HepG2 (cell line): Measurements from ENCODE around the gene TBC1D16. TPM values are rescaled to one million over a fixed set of nuclear protein-coding genes. Genes with fewer than 3 reads are reported as not detected.
A peak's percentile ranks its signal among the peaks of the same experiment; 100 is the strongest.

Source experiments
- ATAC-seq: fragments of 200-7000 bp; cut with Tn5 transposase; 3 replicates; pipeline ENCODE4 v1.9.1; 2020; ENCODE audit warnings: mild to moderate bottlenecking, moderate library complexity
- BruUV-seq: library from RNA; stranded (reverse); fragments of 400-500 nt; replicated peaks from 2 replicates; lab custom pipeline; 2021; lab: Mats Ljungman, UMichigan
- CTCF ChIA-PET: fragments of 300-600 bp; formaldehyde crosslinking; extraction: SDS; loops from one replicate; lab custom pipeline; 2021; ENCODE audit warnings: low total read pairs, inconsistent platforms, low intra/inter-chr PET ratio; lab: Yijun Ruan, JAX
- POLR2A ChIA-PET: fragments of 350-600 bp; sonication (Branson Sonifier 250); formaldehyde crosslinking; loops from one replicate; lab custom pipeline; 2020; ENCODE audit warnings: antibody characterized with exemption, inconsistent platforms; lab: Yijun Ruan, JAX
- DNase-seq: peaks from one replicate; pipeline ENCODE4 v3.0.0-alpha.2; 2015; ENCODE audit warnings: low spot score
- FAIRE-seq: peaks from 3 replicates; lab custom pipeline; 2011; peaks lifted over from hg19 to GRCh38; lab: Jason Lieb, UNC
- H2AFZ ChIP-seq: one replicate; pipeline ENCODE4 v1.6.1; 2011; ENCODE audit warnings: low read length, inconsistent platforms
- H3K27ac ChIP-seq: fragments of 300-600 bp; 3 replicates; pipeline ENCODE4 v1.8.0; 2011; ENCODE audit warnings: mixed run types, mild to moderate bottlenecking, mixed read lengths, low read length, inconsistent platforms; ENCODE audit not compliant: insufficient read depth; ENCODE audit errors: extremely low read length
- H3K27me3 ChIP-seq, 2 experiments: fragments of 200-600 bp in 1 of 2; 2 replicates in 1 of 2; 3 replicates in 1 of 2; pipeline versions ENCODE4 v1.6.0 to v1.8.0; 2011; ENCODE audit warnings: low read length in 2 of 2, mild to moderate bottlenecking in 2 of 2, moderate library complexity in 2 of 2, inconsistent platforms in 1 of 2; ENCODE audit not compliant: insufficient read depth in 2 of 2, control insufficient read depth in 1 of 2
- H3K36me3 ChIP-seq, 2 experiments: fragments of 200-600 bp in 1 of 2; replicated peaks in 1 of 2; 2 replicates in 1 of 2; 3 replicates in 1 of 2; pipeline versions ENCODE4 v1.5.1 to v1.8.0; 2011; ENCODE audit warnings: low read length in 2 of 2, inconsistent platforms in 1 of 2; ENCODE audit not compliant: insufficient read depth in 2 of 2, control insufficient read depth in 1 of 2
- H3K4me1 ChIP-seq: 2 replicates; pipeline ENCODE4 v1.5.1; 2012; ENCODE audit warnings: low read length, inconsistent platforms; ENCODE audit not compliant: insufficient read depth
- H3K4me2 ChIP-seq: 2 replicates; pipeline ENCODE4 v1.6.0; 2011; ENCODE audit warnings: low read depth, low read length, inconsistent platforms
- H3K4me3 ChIP-seq, 3 experiments: fragments of 200-600 bp in 1 of 3; sonication (generic), shearing (Covaris generic) in 1 of 3; replicated peaks in 1 of 3; 2 replicates each; pipeline ENCODE4 v1.5.1; 2011 to 2016; ENCODE audit warnings: low read length in 3 of 3, inconsistent platforms in 2 of 3, low read depth in 2 of 3, mild to moderate bottlenecking in 2 of 3, control low read depth in 1 of 3, mixed read lengths in 1 of 3; ENCODE audit not compliant: insufficient read depth in 1 of 3
- H3K79me2 ChIP-seq: one replicate; pipeline ENCODE4 v1.6.1; 2011; ENCODE audit warnings: low read length, inconsistent platforms; ENCODE audit not compliant: insufficient read depth
- H3K9ac ChIP-seq: 2 replicates; pipeline ENCODE4 v1.6.0; 2011; ENCODE audit warnings: mild to moderate bottlenecking, low read depth, low read length, inconsistent platforms; ENCODE audit not compliant: insufficient read depth
- H3K9me3 ChIP-seq: 2 replicates; pipeline ENCODE4 v1.5.1; 2012; ENCODE audit warnings: mild to moderate bottlenecking, low read length
- H4K20me1 ChIP-seq: 2 replicates; pipeline ENCODE4 v1.6.0; 2011; ENCODE audit warnings: inconsistent platforms, mild to moderate bottlenecking, low read length, moderate library complexity; ENCODE audit not compliant: insufficient read depth
- ZC3H4 ChIP-seq: sonication (generic); formaldehyde crosslinking; IDR thresholded peaks from 2 replicates; pipeline ENCODE4 v1.4.0; 2020; ENCODE audit warnings: missing genetic modification reagents, borderline replicate concordance
- ZNF512B ChIP-seq: sonication (generic); formaldehyde crosslinking; IDR thresholded peaks from 2 replicates; pipeline ENCODE4 v1.5.1; 2020; ENCODE audit warnings: missing genetic modification reagents, mild to moderate bottlenecking, borderline replicate concordance
- ZNF770 ChIP-seq: sonication (generic); formaldehyde crosslinking; IDR thresholded peaks from 2 replicates; pipeline ENCODE4 v1.5.0; 2020; ENCODE audit warnings: mild to moderate bottlenecking, missing genetic modification reagents
- WGBS: methylation state at CpG from one replicate; pipeline ENCODE4 v1.1.6; 2017; ENCODE audit warnings: low lambda C conversion rate; 5-methylcytosine and 5-hydroxymethylcytosine counted together
- in situ Hi-C: cut with HindIII; loops from 2 replicates; pipeline ENCODE4 v1.10.0; 2017; ENCODE audit warnings: low pct_unique_long_range_greater_than_20kb; ENCODE audit not compliant: extremely low pct_ligation_motif_present
- intact Hi-C: fragments of 100-400 bp; cut with micrococcal nuclease; formaldehyde crosslinking; loops from one replicate; pipeline ENCODE4 v1.10.0; 2022; ENCODE audit not compliant: unreplicated experiment
- polyA plus RNA-seq, 8 experiments: library from polyadenylated mRNA; depleted of rRNA in 3 of 8; stranded (reverse) in 7 of 8; unstranded in 1 of 8; fragments of >200 nt; fragmentation: Illumina TruSeq in 4 of 8; extraction: Trizol in 4 of 8; gene quantifications; 2 replicates each; pipeline versions ENCODE4 v1.2.1 to v1.2.3, GENCODE V29; 2011 to 2016; ENCODE audit warnings: low read depth in 4 of 8, missing spikeins in 1 of 8, mixed read lengths in 1 of 8; ENCODE audit not compliant: insufficient read depth in 1 of 8
- total RNA-seq, 5 experiments: library from RNA; depleted of rRNA; stranded (reverse); fragments of >200 nt; fragmentation: Illumina TruSeq; extraction: Trizol; gene quantifications; 2 replicates each; pipeline ENCODE4 v1.2.3, GENCODE V29; 2016; ENCODE audit warnings: low read depth in 1 of 5
- TF ChIP-seq, protein P1 (sequence below): sonication (generic); formaldehyde crosslinking; IDR thresholded peaks from 2 replicates; pipeline ENCODE4 v1.5.0; 2020; ENCODE audit warnings: missing genetic modification reagents

TBC1D16 gene
- total and polyA plus RNA-seq, 2 of the 13 experiments (the other 11 are each of a cell fraction or from before 2014, with no cell fraction given): 14.9 to 24.9 TPM

DNA sequence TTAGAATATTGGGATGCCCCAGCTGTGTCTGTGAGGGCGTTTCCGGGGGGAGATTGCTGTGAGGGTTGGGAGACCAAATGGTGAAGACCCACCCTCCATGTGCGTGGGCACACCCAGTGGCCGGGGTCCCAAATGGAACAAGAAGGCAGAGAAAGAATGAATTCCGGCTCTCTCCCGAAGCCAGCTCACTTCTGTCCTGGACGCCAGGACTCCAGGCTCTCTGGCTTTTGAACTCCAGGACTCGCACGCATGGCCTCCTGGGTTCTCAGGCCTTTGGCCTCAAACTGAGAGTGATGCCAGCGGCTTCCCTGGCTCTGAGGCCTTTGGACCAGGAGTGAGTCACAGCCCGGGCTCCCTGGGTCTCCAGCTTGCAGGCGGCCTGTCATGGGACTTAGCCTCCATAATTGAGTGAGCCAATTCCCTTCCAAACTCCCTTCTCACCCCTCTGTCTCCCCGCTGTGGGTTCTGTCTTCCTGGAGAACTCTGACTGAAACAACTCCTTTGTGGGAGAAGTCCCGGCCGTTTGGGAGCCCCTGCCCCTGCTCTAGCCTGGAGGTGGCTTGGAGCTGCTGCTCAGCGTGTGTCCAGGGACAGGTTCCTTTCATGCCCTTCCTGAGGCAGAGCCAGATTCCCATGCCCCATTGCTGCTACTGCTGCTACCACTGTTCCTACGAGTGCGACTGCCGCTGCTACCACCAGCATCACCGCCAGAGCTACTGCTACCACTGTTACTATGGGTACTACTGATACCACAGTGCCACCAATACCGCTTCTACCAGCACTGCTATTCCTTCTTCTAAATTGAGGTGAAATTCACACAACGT, 146.6 kb downstream of the TBC1D16 start (continued):
- TF ChIP-seq ZNF512B: 0 out of 2 replicates have a peak, but pooled peaks have one; percentile 39
- TF ChIP-seq, protein P1, sequence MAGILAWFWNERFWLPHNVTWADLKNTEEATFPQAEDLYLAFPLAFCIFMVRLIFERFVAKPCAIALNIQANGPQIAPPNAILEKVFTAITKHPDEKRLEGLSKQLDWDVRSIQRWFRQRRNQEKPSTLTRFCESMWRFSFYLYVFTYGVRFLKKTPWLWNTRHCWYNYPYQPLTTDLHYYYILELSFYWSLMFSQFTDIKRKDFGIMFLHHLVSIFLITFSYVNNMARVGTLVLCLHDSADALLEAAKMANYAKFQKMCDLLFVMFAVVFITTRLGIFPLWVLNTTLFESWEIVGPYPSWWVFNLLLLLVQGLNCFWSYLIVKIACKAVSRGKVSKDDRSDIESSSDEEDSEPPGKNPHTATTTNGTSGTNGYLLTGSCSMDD (CRISPR knock-in tag): no peak

- POLR2A ChIA-PET: interaction anchor here (1.4 kb wide), 1 partner anchor 38 kb away, joined by 4 read pairs; no protein-coding TSS in a partner anchor
Observed at GRCh38 chr17:79888009-79888540, 147.6 kb downstream of the TBC1D16 start.

More at GRCh38 chr17:79888009-79888540, 147.6 kb downstream of the TBC1D16 start:
- Histone ChIP-seq H3K27me3 (peaks cover 2 to 38% of the 10 kb centered on the region in 2 experiments; a peak in 4 of 5 replicates), H2AFZ (no peak overlapping the region), H3K9ac (no peak overlapping the region), H3K79me2 (no peaks in the 10 kb centered on the region), H3K36me3 (no peaks in the 10 kb centered on the region), H3K4me2 (no peak overlapping the region), H4K20me1 (no peaks in the 10 kb centered on the region), H3K4me3 (no peak overlapping the region), H3K4me1 (peaks cover 17% of the 10 kb centered on the region), H3K27ac (no peak overlapping the region), H3K9me3 (no peaks in the 10 kb centered on the region)
- FAIRE-seq (no peak), ATAC-seq (no peak), DNase-seq (no peak)
- 79% methylated on average over 17 of the region's 17 CpGs for WGBS
- intact Hi-C loops (no loop called here), in situ Hi-C loops (no loop called here)
- TF ChIP-seq ZC3H4 (CRISPR knock-in tag) (no peak), ZNF770 (CRISPR knock-in tag) (peak; percentile 22; the same call in 1 of the 2 replicates)
- no TSS peak for BruUV-seq
- CTCF ChIA-PET: no interaction called here
